LNCAP (cell line): ENCODE results near the gene MYRIP.

Source experiments
- TF ChIP-seq, protein P1 (sequence below): fragments of 450-650 bp; IDR thresholded peaks from 2 replicates; pipeline ENCODE4 v1.5.1; 2017; ENCODE audit warnings: mild to moderate bottlenecking

MYRIP gene

DNA sequence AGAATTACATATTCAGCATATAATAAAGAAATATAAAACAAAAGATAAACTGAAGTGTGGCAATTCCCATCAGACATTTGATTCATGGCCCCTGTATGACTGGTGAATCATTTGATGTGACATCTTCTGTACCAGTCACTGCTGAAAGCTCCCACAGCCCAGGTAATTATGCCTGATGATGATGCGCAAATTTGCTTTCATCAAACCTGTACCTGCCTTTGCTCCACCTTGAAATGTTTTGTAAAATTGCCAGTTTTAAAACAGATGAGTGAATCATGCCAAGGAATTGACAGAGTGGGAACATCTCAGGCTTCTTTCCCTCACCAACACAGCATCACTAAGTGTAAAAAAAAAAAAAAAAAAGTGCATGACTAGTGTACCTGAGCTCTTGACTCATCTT, 433.6 kb downstream of the MYRIP start:
- TF ChIP-seq, protein P1, sequence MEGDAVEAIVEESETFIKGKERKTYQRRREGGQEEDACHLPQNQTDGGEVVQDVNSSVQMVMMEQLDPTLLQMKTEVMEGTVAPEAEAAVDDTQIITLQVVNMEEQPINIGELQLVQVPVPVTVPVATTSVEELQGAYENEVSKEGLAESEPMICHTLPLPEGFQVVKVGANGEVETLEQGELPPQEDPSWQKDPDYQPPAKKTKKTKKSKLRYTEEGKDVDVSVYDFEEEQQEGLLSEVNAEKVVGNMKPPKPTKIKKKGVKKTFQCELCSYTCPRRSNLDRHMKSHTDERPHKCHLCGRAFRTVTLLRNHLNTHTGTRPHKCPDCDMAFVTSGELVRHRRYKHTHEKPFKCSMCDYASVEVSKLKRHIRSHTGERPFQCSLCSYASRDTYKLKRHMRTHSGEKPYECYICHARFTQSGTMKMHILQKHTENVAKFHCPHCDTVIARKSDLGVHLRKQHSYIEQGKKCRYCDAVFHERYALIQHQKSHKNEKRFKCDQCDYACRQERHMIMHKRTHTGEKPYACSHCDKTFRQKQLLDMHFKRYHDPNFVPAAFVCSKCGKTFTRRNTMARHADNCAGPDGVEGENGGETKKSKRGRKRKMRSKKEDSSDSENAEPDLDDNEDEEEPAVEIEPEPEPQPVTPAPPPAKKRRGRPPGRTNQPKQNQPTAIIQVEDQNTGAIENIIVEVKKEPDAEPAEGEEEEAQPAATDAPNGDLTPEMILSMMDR: no peak

DNA sequence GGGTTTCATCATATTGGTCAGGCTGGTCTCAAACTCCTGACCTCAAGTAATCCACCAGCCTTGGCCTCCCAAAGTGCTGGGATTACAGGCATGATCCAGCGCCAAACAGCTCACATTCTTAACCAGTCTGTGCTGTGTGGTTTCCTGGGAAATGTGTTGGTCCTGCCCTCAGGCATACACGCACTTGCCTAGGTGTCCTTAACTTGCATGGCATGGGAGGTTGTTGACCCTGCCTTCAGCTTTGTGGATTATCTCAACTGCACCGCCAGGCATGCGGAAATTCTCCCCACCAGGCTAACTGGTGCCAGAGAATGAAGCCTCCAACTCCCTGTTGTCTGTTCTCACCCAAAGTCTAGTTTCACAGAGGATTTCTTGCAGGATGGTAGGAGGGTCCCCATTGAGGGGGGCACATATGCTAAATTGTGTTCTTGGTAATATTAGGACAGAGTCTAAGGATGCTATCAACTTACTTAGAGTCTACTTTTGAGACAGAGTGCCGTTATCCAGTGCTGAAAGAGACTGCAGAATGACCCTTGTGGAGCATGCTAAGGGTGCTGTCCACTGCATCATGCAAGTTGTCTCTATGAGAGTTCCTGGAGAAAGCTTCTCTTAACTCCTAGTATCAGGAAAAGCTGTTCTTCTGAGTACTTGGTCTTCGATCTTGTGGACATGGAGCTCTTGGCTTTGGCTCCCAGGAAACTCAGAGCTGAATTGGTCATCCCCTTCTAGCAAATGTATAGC, 438.5 kb downstream of the MYRIP start:
- TF ChIP-seq, protein P1: no peak

DNA sequence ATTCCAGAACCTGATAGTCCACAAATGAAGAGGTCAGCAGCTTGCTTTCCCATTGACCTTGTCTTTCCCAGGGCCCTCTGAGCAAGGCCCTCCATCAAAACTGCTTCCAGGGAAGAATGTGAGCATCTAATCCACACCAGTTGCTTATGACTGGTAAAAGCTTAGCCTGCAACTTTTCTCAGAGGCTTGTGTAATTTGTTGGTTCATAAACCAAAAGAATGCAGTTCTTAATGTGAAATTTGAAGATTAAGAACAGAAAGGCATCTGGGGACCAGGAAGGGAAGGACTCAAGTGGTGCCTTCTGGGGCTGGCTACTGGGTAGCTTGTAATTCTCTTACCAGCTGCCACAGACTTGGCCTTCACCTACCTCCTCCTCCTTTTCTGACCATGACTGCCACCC, 439.2 kb downstream of the MYRIP start:
- TF ChIP-seq, protein P1: no peak

DNA sequence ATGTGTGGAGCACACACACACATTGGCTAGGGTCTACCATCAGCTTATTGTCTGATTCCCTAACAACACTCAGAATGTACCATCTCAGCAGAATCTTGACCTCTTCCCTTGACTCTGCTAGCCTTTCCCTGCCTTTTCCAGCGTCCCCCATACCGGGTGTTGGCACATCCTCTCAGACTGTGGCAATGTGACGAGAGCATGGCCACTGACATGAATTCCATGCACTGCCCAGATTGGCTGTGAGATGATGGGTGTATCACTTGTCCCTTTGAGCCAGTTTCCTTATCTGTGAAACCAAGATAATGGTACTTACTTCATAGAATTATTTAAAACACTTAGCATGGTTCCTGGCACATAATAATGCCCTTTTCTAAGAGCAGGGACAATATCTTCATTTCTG, 439.8 kb downstream of the MYRIP start:
- TF ChIP-seq, protein P1: no peak

DNA sequence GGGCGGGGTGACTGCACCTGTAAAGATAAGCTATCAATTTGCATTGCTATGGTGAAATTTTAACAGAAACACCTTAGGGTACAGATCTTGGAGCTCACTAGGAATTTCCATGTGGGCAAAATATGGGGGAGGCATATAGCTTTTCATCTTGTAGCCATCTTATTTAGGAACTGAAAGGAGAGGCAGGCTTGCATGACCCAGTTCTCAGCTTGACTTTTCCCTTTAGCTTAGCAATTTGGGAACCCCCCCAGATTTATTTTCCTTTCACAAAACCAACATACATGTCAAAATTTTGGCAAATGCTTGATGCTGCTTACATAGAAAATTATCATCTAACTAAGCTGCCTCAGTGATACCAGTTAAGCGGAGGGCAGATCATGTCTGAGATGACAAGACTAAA, 445.1 kb downstream of the MYRIP start:
- TF ChIP-seq, protein P1: no peak

DNA sequence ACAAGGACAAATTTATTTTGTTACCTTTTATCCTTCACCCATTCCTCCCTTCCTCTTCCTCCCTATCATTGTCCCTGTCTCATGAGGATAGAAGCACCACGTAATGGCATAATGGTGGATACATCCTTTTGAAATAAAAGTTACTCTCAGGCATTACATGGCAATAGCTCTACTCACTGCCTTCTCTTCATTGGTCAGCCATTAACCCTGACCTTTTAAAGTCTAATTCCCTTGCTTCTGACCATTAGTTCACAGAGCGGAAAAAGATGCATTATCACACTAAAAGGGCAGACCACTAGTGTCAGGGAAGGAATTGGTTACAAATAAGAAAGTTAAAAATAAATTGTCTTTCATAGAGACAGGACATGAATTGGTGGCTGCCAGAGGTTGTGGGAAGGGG, 445.5 kb downstream of the MYRIP start:
- TF ChIP-seq, protein P1: no peak

DNA sequence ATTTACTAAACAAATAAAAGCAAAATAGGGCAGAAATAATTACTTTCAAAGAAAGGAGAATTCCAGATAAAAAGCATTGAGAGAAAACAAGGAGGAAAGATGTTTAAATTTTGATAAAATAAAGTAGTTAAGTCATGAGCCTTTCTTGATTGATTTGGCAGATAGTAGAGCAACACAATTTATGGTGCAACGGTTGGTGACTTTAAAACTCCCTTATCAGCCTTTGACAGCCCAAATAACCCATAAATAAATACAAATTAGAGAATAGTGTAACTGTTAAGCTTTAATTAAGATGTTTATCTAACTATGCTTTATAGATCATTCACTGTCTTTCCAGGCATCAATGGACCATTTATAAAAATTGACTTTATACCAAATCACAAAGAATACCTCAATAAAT, 446.1 kb downstream of the MYRIP start:
- TF ChIP-seq, protein P1: no peak

DNA sequence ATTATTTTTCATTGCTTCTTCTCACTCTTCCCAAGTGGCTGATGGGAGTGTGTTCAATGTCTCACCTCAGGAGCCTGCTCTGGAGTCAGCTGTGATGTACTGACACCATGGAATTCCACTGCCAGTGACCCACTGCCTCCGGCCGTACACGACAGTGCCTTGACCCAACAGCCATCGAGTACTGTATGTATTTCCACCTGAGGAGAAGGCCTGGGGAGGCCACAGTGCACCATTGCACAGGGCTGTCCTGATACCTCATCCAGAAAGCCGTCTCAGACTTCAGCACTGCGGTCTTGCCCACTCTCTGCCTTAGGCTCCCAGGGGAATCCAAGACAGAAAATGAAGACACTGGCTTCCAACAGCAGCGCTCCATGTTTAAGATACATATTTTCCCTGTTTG, 448.7 kb downstream of the MYRIP start:
- TF ChIP-seq, protein P1: no peak
